ENCODE results near the gene VPS54.
"Not testable (repeated sequence)": the region's sequence is repeated elsewhere in the genome, so short reads cannot be mapped to it uniquely, and the experiment has no call there.

VPS54 gene

DNA sequence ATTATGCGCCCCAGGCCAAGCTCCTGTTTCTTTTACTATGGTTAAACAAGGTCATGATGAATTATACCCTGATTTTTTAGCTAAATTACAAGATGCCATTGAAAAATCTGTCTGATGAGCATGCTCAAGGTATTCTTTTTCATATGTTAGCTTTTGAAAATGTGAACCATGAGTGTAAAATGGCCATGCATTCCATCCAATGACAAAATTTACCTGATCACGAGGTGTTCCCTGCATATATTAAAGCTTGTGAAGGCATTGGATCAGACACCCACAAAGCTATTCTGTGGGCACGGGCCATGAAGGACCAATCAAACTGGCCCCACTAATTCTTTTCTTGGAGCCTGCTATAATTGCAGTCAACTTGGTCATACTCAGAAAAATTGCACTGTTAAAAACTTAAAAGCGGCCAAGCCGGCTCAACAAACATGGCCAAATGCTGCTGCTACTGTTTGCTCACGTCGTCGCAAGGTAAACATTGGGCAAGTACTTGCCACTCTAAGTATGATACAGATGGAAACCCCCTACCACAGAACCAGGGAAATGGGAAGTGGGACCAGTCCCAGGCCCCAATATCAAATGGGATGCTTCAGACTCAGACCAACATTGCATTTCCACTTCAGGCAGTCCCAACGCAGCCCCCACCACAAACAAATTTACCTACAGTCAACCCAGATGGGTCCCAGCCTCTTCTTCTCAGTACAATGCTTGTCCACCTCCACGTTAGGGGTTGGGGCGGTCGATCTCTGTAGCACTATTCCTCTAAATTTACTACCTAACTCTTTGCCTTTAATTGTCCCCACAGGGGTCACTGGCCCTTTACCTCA is 27.8 kb downstream of the VPS54 start:
- not testable (repeated sequence) for H3K4me1 ChIP-seq (ENCODE audit: control insufficient read depth, insufficient read depth, low read length); H3K36me3 ChIP-seq (ENCODE audit: control insufficient read depth, insufficient read depth, low read length); H3K9ac ChIP-seq (ENCODE audit: low read length); H3K4me3 ChIP-seq (ENCODE audit: low read depth, low read length); H3K27me3 ChIP-seq (ENCODE audit: control insufficient read depth, insufficient read depth, low read length); H3K27ac ChIP-seq (ENCODE audit: low read depth, low read length)
- peaks cover 28% of the 10 kb centered on the region for H3K9me3 ChIP-seq (ENCODE audit: control insufficient read depth, insufficient read depth, low read depth, low read length)

DNA sequence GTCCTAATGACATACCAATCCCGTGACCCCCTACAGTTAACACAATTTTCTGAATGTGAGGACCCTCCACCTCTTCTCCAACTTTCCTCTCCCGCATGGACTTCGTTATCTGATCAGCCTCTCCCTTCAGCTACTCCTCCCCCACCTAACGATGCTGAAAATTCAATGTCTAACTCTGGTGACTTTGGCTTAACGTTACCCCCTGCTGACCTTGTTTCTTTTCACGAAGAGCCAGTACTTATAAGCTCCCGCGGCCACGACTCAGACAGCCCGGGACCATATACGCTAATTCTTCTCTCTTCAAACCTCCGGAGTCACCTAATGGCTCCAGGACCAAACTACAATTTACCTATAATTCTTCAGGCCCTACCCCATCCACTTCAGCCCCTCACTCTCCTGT is 29.2 kb downstream of the VPS54 start:
- no peak overlapping the region for H3K4me3 ChIP-seq (ENCODE audit: low read depth, low read length)
- no peak overlapping the region for H3K9ac ChIP-seq (ENCODE audit: low read length)
- peaks cover 28% of the 10 kb centered on the region for H3K9me3 ChIP-seq (ENCODE audit: control insufficient read depth, insufficient read depth, low read depth, low read length)
- H3K27ac ChIP-seq (ENCODE audit: low read depth, low read length), result no peak overlapping the region
- H3K4me1 ChIP-seq (ENCODE audit: control insufficient read depth, insufficient read depth, low read length), result no peaks in the 10 kb centered on the region
- no peaks in the 10 kb centered on the region for H3K27me3 ChIP-seq (ENCODE audit: control insufficient read depth, insufficient read depth, low read length)
- peaks cover 8% of the 10 kb centered on the region for H3K36me3 ChIP-seq (ENCODE audit: control insufficient read depth, insufficient read depth, low read length)

- H3K9ac ChIP-seq (ENCODE audit: low read length); H3K4me3 ChIP-seq (ENCODE audit: low read depth, low read length); H3K27ac ChIP-seq (ENCODE audit: low read depth, low read length); H3K36me3 ChIP-seq (ENCODE audit: control insufficient read depth, insufficient read depth, low read length); H3K4me1 ChIP-seq (ENCODE audit: control insufficient read depth, insufficient read depth, low read length); H3K27me3 ChIP-seq (ENCODE audit: control insufficient read depth, insufficient read depth, low read length): not testable (repeated sequence)
- H3K9me3 ChIP-seq (ENCODE audit: control insufficient read depth, insufficient read depth, low read depth, low read length), result peaks cover 25% of the 10 kb centered on the region
These were observed 30.3 kb downstream of the VPS54 start for GRCh38 chr2:63988842-63989436.

DNA sequence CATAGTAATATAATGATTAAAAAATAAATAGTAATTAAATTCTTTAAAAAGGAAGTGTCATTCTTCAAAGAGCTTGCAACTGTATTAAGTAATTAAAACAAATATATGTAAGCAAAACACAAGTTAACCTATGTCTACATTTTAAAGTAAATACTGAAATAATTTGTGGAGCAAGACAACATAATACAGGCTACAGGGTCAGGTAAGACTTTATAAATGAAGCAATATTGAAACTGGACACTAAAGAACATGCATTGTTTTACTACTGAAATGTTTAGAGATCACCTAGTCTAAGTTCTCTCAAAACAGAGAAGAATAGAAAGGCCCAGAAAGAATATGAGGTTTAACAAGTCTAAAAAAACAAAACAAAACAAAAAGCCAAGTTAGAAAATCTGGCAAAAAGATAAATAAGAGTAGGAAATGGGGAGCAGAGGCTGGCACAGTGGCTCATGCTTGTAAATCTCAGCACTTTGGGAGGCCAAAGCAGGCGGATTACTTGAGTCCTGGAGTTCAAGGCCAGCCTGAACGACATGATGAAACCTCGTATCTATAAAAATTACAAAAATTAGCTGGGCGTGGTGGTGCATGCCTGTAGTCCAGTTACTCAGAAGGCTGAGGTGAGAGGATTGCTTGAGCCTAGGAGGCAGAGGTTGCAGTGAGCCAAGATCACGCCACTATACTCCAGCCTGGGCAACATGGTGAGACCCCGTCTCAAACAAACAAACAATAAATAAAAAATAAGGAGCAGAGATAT is 34.4 kb downstream of the VPS54 start:
- peaks cover 10% of the 10 kb centered on the region for H3K9me3 ChIP-seq (ENCODE audit: control insufficient read depth, insufficient read depth, low read depth, low read length)
- H3K27ac ChIP-seq (ENCODE audit: low read depth, low read length), result no peak overlapping the region
- no peaks in the 10 kb centered on the region for H3K27me3 ChIP-seq (ENCODE audit: control insufficient read depth, insufficient read depth, low read length)
- H3K9ac ChIP-seq (ENCODE audit: low read length), result no peak overlapping the region
- H3K36me3 ChIP-seq (ENCODE audit: control insufficient read depth, insufficient read depth, low read length), result peaks cover 23% of the 10 kb centered on the region
- H3K4me1 ChIP-seq (ENCODE audit: control insufficient read depth, insufficient read depth, low read length), result no peaks in the 10 kb centered on the region
- H3K4me3 ChIP-seq (ENCODE audit: low read depth, low read length), result no peak overlapping the region

DNA sequence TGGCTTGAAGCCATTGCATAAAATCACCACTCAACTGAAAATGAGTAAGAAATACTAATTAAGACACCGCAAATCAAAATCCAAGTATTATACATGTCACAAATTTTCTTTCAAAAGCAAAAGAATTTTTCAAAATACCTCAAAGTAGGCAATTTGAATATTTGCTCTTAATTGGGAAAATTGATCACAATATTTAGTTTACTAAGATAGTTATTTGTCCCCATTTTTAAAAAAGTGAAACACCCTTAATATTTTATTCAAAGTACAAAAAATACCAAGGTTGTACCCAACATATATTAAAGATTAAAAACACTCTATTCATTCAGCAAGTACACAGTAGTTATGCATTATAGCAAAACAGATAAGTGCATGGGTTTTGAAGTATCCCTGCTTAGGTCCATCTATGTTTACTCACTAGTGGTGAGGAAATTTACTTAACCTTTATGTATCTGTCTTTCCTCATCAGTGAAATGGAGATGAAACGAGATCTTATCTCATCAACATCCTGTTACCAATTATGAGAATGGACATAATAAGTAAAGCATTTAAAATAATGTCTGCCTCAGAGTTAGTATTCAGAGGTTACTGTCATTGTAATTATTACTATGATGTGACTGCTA is 35.1 kb downstream of the VPS54 start:
- no peaks in the 10 kb centered on the region for H3K27me3 ChIP-seq (ENCODE audit: control insufficient read depth, insufficient read depth, low read length)
- H3K9ac ChIP-seq (ENCODE audit: low read length), result no peak overlapping the region

DNA sequence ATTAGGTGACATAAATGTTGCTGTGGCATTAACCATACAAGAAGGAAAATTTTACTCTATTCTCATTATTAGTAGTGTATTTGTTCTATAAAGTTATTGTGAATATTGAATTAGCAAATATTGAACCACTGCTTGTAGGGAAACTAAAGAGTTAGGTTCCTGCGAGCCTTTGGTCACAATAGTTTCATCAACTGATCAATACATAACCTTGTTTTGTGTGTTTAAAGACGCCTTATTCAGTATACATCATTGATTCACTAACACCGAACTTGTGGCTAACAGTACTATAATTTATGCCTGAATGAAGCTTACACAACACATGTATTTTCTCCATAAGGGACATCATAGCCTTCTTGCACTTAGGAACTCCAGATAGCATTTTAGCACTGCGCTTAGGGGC is 36.9 kb downstream of the VPS54 start:
- no peaks in the 10 kb centered on the region; the same call in 1 of the 2 replicates for H3K9me3 ChIP-seq (ENCODE audit: control insufficient read depth, insufficient read depth, low read depth, low read length)
- no peaks in the 10 kb centered on the region for H3K4me1 ChIP-seq (ENCODE audit: control insufficient read depth, insufficient read depth, low read length)
- no peaks in the 10 kb centered on the region for H3K27me3 ChIP-seq (ENCODE audit: control insufficient read depth, insufficient read depth, low read length)
- no peak overlapping the region for H3K27ac ChIP-seq (ENCODE audit: low read depth, low read length)
- H3K36me3 ChIP-seq (ENCODE audit: control insufficient read depth, insufficient read depth, low read length), result peaks cover 27% of the 10 kb centered on the region
- H3K9ac ChIP-seq (ENCODE audit: low read length), result no peak overlapping the region
- no peak overlapping the region for H3K4me3 ChIP-seq (ENCODE audit: low read depth, low read length)

More for the DNA sequence above, 35.1 kb downstream of the VPS54 start:
- H3K9me3 ChIP-seq (ENCODE audit: control insufficient read depth, insufficient read depth, low read depth, low read length), result peaks cover 3% of the 10 kb centered on the region; the same call in 1 of the 2 replicates
- no peak overlapping the region for H3K27ac ChIP-seq (ENCODE audit: low read depth, low read length)
- peaks cover 21% of the 10 kb centered on the region for H3K36me3 ChIP-seq (ENCODE audit: control insufficient read depth, insufficient read depth, low read length)
- no peak overlapping the region for H3K4me3 ChIP-seq (ENCODE audit: low read depth, low read length)
- no peaks in the 10 kb centered on the region for H3K4me1 ChIP-seq (ENCODE audit: control insufficient read depth, insufficient read depth, low read length)

DNA sequence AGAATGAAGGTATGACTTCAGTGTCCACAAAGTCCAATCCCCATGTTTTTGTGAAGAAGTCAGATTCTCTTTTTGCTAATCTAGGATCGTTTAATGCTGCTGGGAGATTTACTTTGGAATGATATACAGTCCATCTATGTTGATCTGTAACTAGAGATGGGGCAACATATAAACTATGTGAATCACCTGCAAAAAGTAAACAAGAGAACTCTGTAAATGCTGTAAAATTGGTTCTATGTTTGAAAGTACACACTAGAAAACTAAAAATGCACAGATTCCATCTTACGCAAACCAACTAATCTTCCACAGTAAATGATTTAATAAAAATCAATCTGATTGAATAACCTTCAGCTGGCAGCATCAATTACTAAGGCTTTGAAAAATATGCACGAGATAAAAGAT is 37.5 kb downstream of the VPS54 start:
- Histone ChIP-seq H3K36me3 (ENCODE audit: control insufficient read depth, insufficient read depth, low read length) (peaks cover 29% of the 10 kb centered on the region), H3K27ac (ENCODE audit: low read depth, low read length) (no peak overlapping the region), H3K4me1 (ENCODE audit: control insufficient read depth, insufficient read depth, low read length) (no peaks in the 10 kb centered on the region), H3K27me3 (ENCODE audit: control insufficient read depth, insufficient read depth, low read length) (no peaks in the 10 kb centered on the region), H3K4me3 (ENCODE audit: low read depth, low read length) (no peak overlapping the region), H3K9me3 (ENCODE audit: control insufficient read depth, insufficient read depth, low read depth, low read length) (no peaks in the 10 kb centered on the region; the same call in 1 of the 2 replicates), H3K9ac (ENCODE audit: low read length) (no peak overlapping the region)

GRCh38 chr2:63980794-63981193 is 38.4 kb downstream of the VPS54 start:
- Histone ChIP-seq H3K27ac (ENCODE audit: low read depth, low read length) (no peak overlapping the region), H3K36me3 (ENCODE audit: control insufficient read depth, insufficient read depth, low read length) (peaks cover 29% of the 10 kb centered on the region), H3K4me3 (ENCODE audit: low read depth, low read length) (no peak overlapping the region), H3K9ac (ENCODE audit: low read length) (no peak overlapping the region), H3K9me3 (ENCODE audit: control insufficient read depth, insufficient read depth, low read depth, low read length) (no peaks in the 10 kb centered on the region), H3K27me3 (ENCODE audit: control insufficient read depth, insufficient read depth, low read length) (no peaks in the 10 kb centered on the region), H3K4me1 (ENCODE audit: control insufficient read depth, insufficient read depth, low read length) (no peaks in the 10 kb centered on the region)

GRCh38 chr2:63977904-63978303 is 41.3 kb downstream of the VPS54 start:
- H3K27me3 ChIP-seq (ENCODE audit: control insufficient read depth, insufficient read depth, low read length), result no peaks in the 10 kb centered on the region
- no peak overlapping the region for H3K27ac ChIP-seq (ENCODE audit: low read depth, low read length)
- no peak overlapping the region for H3K4me3 ChIP-seq (ENCODE audit: low read depth, low read length)
- H3K9ac ChIP-seq (ENCODE audit: low read length), result no peak overlapping the region
- H3K9me3 ChIP-seq (ENCODE audit: control insufficient read depth, insufficient read depth, low read depth, low read length), result no peaks in the 10 kb centered on the region
- no peaks in the 10 kb centered on the region for H3K4me1 ChIP-seq (ENCODE audit: control insufficient read depth, insufficient read depth, low read length)
- peaks cover 29% of the 10 kb centered on the region for H3K36me3 ChIP-seq (ENCODE audit: control insufficient read depth, insufficient read depth, low read length)

- Histone ChIP-seq H3K27ac (ENCODE audit: low read depth, low read length) (no peak overlapping the region), H3K4me1 (ENCODE audit: control insufficient read depth, insufficient read depth, low read length) (no peaks in the 10 kb centered on the region), H3K36me3 (ENCODE audit: control insufficient read depth, insufficient read depth, low read length) (peaks cover 24% of the 10 kb centered on the region), H3K27me3 (ENCODE audit: control insufficient read depth, insufficient read depth, low read length) (no peaks in the 10 kb centered on the region), H3K9me3 (ENCODE audit: control insufficient read depth, insufficient read depth, low read depth, low read length) (no peaks in the 10 kb centered on the region), H3K4me3 (ENCODE audit: low read depth, low read length) (no peak overlapping the region), H3K9ac (ENCODE audit: low read length) (no peak overlapping the region)
These were observed 43.1 kb downstream of the VPS54 start for GRCh38 chr2:63976125-63976510.
